GM18498 (cell line): ENCODE results near the gene AJUBA.
"Not testable (repeated sequence)": the region's sequence is repeated elsewhere in the genome, so short reads cannot be mapped to it uniquely, and the experiment has no call there.

Source experiments
- ATAC-seq: cut with Tn5 transposase; IDR thresholded peaks from one replicate; pipeline ENCODE4 v1.9.1; 2021; ENCODE audit warnings: mild to moderate bottlenecking, moderate library complexity; ENCODE audit not compliant: unreplicated experiment

Gene AJUBA

DNA sequence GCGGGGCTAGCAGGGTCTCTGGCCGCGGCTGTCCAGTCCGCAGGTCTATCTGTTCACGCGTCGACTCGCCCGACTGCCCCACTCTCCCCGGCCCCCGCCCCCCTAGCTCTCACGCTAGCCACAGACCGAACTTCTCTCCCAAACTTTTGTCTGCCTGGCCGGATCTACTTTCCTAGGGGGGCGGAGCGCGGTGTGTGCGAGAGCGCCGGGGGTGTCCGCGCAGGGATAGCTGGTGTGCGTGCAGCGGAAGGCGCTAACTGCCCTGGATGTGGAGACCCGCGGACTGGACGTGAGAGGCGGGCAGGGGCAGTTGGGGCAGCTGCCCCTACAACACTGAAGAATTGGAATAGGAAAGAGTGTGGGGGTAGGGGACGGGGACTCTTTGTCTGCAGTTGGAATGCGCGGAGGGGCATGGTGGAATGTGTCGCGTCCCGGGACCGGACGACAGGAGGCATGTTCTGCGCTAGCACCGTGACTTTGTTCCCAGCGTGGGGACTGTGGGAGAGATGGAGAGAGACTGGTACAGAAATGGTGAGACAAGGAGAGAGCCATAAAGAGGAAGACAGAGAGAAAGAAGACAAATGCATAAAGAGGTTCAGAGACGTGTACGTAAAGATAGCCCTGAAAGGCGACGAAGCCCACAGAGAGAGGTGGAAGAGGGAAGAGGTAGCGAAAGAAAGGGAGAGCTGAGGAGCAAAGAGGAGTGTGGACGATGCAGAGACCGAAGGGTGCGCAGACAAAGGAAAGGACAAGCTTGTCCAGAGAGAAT lies at the start of gene AJUBA:
Gene AJUBA (minus strand): TSS at position 75 of the 769 bp plus-strand sequence. CDS start 285 bp downstream, outside the sequence.
- no peak for ATAC-seq

DNA sequence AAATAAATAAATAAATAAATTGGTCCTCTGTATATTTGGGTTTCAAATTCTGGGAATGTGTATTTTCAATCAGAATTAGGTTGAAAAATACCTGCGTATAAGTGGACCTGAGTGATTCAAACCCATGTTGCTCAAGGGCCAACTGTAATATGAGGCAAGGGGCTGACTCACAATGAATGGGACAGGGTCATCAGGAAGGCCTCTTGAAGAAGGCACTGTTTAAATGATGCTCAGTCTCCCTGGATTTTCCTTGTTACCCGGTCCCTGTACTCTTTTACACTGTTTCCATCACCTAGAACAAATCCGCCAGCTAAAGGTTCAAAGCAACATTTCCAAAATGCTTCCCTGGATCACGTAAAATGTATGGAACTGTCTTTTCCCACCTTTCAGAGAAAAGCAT lies 48.6 kb upstream of the AJUBA start:
- ATAC-seq, result no peak

DNA sequence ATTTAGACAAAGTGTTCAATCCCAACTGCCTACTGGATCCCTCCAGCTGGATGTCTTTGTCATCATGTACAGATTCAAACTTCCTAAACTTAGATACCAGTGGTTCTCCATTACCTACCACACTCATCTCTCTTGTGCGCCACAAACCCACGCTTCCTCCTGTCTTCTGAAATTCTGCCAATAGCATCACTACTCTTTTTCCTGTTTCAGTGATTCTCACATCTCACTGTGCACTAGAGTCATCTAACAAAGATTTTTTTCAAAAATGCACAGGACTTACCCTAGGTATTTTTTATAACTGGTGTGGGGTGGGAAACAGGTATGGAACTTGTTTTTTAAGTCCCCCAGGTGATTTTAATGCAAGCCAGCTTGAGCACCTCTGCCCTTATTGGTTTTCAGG lies 46.4 kb upstream of the AJUBA start:
- no peak for ATAC-seq

DNA sequence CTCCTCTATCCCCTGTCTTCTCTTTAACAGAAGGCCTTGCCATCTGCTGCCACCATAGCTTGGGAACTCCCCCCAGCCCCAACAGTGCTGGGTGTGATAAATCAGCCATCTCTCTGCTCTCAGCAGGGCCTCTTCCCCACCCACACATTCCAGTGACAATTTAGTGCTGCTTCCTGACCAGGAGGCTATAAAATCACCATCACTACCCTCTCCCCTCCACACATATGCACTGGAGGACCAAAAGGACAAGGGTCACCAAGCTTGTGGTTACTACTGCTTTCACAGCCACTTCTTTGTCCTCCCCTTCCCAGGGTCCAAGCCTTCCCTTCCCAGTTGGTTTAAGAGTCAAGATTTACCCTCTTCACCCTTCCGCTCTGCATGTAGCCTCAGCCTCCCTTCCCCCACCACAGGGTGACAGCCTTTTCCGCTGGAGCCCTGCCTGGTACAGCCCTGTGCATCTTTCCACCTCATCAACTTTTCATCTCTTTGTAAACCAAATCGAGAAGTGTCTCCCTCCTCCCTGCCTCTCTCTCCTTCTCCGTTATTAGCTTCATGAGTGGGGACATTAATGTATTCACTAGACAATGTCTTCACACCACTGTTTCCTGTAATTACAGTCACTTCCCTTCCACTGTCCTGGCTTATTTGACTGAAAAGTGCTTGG lies 42.9 kb upstream of the AJUBA start:
- no peak for ATAC-seq

DNA sequence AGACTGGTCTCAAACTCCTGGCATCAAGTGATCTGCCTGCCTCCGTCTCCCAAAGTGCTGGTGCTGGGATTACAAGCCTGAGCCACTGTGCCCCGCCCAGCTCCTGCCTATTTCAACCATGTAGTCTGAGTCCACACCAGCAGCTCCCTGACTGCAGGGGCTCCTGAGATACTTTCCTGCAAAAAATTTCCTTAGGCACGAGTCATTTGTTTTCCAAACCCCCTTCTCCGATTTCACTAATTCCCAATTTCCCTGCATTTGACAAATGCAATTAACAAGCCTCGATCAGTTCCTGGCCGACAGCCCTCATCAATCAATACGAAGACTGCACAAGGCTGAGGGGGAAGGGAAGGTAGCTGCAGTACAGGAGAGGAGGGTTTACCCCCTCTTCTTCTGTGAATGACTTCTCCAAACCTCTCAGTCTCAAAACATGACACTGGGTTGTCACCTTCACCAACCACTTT lies 42.3 kb upstream of the AJUBA start:
- ATAC-seq, result no peak

DNA sequence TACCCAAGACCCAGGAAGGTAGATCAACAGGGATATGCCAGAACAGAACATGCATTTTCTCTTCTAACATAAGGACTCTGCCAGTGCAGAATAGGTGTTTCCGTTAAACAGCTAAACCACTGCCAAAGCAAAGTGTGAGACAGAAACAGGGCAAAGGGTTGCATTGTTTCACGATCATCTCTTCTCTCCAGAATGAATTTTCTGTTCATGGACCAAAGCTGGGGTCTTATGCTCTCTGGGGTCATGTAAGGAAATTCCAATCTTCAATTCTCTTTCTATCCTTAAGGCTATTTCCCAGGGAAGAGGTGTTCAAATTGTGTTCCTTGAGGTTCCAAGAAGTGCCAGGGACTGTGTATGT lies 41.4 kb upstream of the AJUBA start:
- no peak for ATAC-seq

DNA sequence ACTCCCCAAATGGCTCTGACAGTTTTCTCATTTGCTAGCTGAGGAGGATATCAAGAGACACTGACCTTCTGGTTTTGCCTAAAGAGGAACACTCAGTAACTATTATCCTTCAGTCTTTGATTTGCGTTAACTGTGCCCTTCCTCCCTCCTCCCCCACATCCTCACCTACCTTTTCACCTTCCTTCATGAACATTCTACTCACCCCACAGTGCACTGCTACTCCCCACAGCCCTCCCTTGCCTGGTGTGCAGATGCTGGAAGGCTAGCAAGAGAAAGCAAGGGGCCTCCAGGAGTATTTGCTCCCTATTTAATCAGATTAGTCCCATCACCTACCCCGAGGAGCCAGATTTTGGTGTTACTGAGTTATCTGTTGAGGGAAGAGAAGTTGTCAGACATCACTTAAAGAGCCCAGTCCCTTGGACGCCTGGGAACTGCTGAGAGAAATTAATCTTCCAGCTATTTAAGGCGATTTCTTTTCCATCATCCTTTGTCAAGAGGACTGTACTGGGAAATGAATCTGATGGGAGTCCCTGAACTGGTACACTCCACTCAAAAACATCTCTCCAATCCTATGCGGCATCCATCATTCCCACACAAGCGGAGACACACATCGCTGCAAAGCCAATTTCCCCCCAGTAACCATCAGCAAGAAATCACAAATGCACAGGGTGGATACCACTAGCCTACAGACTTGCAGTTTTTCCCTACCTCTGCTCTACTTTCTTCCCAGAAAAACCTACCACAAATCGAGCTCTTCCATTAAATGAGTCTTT lies 40.9 kb upstream of the AJUBA start:
- ATAC-seq, result no peak

DNA sequence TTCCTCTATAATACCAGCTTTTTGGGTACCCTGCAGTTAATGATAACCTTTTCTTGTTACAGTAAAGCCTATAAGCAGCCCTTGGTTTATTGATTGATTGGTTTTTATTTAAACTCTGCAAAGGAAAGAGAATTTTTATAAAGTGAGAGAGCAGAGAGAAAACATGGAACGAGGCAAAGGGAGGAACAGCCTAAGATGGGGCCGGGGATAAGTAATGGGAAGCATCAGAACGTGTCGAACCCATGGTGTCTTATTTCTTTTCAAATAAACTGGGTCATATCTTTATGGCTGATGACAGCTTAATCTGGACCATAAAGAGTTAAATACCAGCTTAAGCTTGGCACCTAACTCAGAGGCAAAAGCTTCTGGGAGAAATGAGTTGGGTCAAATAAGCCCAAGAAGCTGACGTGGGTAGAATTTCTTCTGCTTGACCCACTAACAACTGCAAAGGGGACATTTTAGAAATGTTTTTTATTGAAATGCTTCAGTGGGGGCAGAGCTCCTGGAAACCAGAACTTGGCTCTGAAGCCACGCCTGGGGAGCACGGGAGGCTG lies 39.6 kb upstream of the AJUBA start:
- no peak for ATAC-seq

DNA sequence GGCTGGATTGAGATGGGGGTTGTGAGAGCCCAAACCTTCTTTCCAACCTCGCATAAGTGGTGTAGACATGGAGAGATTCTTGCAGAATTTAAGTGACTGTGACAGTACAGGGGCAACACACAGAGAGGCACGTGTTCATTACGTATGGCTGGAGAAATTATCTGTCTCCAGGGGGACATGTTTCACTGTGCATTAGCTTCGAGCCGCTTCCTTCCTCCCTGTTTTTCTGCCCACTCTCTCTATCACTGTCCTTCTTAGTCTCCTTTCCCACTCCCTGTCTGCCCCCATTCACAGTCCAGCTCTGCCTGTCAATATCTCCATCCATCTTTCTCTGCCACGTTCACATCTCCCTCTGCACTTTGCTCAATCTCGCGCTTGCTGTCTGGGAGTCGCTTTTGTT lies 39.1 kb upstream of the AJUBA start:
- no peak for ATAC-seq

DNA sequence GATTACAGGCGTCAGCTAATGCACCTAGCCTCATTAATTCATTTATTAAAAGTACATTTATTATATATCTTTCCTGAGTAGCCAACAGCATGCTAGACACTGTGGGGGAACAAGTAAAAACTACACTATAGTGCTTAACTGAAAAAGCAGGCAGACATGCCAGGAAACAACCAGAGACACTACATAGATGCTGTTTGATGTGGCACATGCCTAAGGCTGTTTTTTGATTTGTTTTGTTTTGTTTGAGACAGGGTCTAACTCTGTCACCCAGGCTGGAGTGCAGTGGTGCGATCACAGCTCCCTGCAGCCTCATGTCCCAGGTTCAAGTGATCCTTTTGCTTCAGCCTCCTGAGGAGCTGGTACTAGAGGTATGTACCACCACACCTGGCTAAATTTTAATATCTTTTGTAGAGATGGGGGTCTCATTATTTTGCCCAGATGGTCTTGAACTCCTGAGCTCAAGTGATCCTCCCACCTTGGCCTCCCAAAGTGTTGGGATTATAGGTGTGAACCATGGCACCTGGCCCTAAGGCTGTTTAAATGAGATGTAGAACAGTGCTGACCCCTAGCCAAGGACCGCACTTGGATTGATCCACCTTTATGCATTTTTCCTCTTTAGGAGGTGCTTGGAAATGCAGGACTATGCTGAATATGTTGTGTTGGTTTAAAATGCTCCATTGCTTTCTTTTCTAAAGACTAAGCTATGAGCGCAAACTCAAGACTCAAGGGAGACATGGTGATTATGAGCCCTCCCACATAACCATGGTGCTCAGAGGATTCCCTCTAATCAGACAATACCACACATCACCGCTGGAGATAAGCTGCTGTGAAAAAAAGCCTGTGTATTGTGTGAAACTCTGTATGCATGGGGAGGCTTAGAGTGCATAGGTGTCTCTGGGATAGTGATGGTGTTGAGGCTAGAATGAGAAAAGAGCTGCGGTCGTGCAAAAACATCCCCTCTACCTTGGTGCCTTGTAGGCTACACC lies 38.1 kb upstream of the AJUBA start:
- no peak for ATAC-seq

DNA sequence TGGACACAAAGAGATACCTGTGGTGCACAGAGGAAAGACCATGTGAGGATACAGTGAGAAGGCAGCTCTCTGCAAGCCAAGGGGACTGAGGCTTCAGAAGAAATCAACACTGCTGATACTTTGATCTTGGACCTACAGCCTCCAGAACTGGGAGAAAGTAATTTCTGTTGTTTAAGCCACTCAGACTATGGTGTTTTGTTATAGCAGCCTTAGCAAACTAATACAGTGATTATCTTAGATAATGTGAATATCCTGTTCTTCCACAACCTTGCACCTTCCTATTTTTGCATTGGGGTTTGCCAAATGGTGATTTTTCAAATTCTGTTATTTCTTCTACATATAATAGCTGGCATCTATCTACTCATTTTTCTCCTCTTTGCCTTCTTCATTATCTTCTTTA lies 35.8 kb upstream of the AJUBA start:
- no peak for ATAC-seq

- no peak for ATAC-seq
Observed at GRCh38 chr14:23017091-23017490, 34.7 kb upstream of the AJUBA start.

GRCh38 chr14:23015618-23016017 lies 33.3 kb upstream of the AJUBA start:
- ATAC-seq, result no peak

DNA sequence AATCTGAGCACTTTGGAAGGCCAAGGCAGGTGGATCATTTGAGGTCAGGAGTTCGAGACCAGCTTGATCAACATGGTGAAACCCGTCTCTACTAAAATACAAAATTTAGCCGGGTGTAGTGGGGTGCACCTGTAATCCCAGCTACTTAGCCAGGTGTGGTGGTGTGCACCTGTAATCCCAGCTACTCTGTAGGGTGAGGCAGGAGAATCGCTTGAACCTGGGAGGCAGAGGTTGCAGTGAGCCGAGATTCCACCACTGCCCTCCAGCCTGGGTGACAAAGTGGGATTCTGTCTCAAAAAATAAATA lies 31.4 kb upstream of the AJUBA start:
- not testable (repeated sequence) for ATAC-seq

DNA sequence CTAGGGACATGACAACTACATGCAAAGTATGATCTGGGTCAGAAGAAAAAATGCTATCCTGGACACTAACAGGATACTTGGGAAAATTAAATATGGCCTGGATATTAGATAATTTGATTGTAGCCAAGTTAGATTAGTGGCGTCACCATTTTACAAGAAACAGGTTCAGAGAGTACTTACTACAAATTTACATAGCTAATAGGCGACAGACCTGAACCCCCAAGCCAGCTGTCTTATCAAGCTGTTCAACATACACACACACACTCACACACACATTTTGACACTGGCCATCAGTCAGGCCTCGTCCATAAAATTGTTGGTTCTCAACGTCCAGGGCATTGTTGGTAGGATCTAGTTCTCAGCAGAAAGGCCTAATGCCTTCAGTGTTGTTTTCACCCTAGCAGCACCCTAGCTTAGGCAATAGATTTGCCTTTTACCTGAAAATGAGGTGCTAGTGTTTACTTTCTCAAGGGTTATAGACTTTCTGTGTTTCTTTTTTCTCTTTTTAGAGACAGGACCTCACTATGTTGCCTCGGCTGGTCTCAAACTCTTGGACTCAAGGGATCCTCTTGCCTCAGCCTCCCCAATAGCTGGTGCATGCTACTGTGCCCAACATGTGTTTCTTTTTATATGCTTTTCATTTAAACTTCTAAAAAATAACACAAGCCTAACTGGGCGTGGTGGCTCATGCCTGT lies 30.9 kb upstream of the AJUBA start:
- ATAC-seq, result no peak

- peak; percentile 42 for ATAC-seq
Observed at GRCh38 chr14:23009939-23010726, 27.8 kb upstream of the AJUBA start, which contains the start of gene C14orf93. Gene C14orf93 (minus strand): TSS chr14:23010143. CDS start chr14:22999023, 11,120 bp downstream.

GRCh38 chr14:23009483-23009938 lies 27.2 kb upstream of the AJUBA start:
- ATAC-seq, result no peak

DNA sequence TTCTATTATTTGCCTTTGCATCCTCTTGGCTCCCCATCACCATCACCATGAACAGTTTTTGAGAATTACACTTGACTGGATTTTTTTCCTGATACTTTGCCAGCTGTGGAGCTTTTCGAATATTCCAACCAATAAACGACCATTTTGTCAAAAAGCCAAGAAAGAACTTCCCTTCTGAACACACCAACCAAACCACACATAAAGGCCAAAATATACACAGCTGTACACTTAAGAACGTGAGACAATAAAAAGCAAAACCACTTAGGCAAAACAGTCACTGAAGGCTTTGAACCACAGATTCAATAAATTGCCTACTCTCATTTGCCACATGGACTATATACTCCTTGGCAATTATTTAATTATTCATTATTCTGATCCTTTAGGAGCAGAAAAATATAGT lies 26.5 kb upstream of the AJUBA start:
- ATAC-seq, result no peak
